COLO668 (cell line): Measurements from ENCODE around the gene LDLRAD3.

Experiments
- DNase-seq: peaks from one replicate; lab custom pipeline; 2025; ENCODE audit not compliant: unreplicated experiment; lab: John Stamatoyannopoulos, UW

LDLRAD3 gene

DNA sequence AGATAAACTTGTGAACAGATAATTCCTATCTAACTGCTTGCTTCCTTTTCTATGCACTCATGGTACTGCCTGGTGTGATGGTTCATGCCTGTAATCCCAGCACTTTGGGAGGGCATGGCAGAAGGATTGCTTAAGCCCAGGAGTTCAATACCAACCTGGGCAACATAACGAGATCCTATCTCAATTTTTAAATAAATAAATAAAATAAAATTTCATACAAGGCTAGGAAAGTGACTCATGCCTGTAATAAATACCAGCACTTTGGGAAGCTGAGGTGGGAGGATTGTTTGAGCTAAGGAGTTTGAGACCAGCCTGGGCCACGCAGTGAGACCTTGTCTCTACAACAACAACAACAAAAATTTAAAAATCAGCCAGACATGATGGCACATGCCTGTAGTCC, 178.8 kb downstream of the LDLRAD3 start:
- no peak for DNase-seq

DNA sequence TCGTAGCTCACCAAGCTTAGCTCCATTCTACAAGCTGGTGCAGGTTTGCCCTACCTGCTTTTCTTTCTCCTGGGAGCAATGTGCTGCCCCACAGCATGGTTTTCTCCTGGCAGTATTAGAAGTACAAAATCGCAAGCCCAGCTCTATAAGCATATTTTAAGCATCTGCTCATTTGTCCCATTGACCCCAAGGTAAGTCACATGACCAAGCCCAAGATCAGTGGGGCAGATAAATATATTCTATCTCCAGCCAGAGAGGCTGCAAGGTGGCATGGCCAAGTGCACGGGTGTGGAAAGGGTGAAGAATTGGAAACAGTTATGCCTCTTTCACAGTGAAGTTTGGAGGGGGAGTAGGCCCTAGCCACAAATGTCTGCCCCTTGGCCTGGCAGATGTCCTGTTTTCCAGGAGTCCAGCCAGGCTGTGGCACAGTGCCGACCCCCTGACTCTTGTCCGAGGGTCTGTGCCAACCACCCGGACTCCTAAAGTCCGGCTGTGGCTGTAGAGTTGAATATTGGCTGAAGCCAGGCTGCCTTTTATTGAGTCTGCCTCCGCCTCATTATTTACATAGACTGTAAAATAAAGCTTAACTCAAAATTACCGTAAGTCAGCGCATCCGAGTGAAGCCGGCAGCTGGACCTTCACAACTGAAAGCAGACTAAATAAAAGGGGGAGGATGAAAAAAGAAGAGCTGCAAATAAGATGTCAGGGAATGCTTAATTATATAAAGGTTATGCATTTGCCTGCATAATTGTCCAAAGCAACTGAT, 179.7 kb downstream of the LDLRAD3 start:
- peak; percentile 29 for DNase-seq

DNA sequence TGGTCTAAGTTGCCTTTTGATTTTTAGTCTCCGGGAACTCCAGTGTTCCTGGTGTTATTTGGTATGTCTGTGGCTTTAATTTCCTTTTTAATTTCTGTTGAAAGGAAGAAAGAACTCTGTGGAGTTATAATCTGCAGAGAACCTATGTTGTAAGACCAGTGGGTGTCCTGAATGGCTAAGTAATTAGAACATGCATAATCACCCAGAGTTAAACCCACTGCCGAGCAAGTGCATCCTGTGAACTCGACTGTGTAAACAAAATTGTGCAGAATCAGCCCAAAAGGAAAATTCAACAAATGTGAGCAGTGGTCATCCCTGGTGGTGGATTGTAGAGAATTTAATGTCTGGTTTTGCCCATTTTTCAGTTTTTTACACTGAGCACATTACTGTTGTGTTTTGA, 182.8 kb downstream of the LDLRAD3 start:
- no peak for DNase-seq

DNA sequence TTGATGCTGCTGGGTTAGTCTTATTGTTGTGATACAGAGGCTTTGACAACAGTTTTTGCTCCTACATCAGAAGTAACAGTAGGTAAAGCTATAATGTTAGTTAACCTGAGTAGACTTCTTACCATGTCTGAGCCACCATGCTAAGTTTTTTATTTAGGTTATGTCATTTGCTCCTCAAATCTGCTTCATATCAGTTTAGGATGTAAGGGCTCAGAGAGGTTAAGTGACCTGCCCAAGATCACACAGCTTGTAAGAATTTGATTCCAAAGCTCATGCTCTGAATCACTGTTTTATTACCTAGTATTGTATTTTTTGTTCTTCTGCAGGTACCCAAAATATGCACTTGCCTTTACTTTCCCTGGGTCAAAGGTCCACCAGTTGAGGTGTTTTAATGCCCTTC, 183.7 kb downstream of the LDLRAD3 start:
- DNase-seq = no peak

DNA sequence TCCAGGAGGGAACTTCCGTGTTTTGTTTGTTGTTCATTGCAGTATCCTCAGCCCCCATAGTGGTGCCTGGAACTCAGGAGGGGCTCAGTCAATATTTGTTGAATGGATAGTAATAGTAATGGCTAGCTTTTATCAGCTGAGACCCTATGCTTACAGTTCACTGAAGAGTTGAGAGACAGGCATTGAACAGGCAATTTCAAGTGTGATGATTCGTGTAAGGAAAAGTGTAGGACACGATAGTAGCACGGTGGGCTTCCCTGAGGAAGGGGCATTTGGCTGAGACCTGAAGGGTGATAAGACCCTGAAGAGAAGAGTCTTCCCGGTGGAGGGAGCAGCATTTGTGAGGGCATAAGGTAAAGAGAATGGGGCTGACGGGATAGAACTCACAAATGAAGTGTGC, 186.1 kb downstream of the LDLRAD3 start:
- DNase-seq = no peak

DNA sequence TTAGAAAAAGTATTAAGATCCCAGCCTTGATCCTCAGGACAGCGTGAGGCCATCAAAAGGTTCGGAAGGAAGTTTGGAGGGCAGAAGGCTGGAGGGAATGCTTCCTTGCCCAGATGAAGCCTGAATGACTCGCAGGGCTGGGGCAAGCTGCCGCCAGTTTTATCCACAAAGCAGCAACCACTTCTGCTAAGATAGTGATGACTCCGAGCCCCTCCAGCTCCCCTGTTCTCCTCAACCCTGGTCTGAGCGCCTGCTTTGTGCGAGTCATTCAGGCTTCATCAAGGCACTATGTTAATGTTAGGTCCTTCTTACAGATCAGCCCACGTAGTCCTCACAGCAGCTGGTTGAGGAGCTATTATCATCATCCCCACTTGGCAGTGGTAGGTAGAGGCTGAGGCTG, 186.5 kb downstream of the LDLRAD3 start:
- DNase-seq = no peak

DNA sequence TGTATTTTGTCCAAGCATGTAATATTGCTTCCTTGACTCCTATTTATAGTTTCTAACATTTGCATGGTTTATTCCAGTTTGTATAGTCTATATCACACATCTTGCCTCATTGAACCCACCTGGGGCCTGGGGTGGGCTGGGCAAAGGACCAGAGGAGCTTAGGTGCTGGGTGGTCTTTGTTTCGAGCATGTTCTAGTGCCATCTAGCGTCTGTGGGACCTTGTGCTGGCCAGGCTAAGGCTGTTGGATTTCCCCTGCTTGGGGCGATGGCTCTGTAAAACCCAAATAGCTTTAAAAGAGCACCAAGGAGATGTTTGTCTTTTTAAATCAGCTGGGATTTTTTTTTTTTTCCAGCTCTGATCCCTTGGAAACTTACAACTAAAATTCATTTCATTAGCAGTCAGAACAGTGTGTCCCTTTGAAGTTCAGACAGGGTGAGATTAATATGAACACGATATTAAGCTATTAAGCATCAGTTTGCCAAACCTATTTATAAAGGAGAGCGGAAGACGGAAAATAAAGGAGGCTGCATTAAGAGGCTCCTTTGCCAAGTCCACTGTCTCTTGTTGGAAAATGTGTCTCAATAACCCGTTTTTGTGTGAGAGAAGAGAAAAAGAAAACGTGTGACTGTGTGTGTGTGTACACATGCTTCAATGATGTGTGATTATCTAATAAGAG, 188.0 kb downstream of the LDLRAD3 start:
- DNase-seq = peak; percentile 42

DNA sequence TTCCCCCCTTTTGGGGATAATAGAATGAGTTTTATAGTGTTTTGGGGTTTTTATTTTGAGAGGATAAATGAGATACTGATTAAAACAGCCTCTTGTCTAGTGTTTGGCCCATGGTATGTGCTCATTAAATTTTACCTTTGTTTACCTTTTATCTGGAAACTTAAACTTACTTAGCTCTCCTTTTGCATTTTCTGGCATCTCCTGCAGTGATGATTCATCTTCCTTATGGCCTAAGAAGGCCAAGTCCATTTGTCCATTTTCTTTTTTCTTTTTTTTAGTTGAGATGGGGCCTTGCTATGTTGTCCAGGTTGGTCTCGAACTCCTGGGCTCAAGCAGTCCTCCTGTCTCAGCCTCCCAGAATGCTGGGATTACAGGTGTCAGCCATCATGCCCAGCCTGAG, 189.1 kb downstream of the LDLRAD3 start:
- DNase-seq = no peak

DNA sequence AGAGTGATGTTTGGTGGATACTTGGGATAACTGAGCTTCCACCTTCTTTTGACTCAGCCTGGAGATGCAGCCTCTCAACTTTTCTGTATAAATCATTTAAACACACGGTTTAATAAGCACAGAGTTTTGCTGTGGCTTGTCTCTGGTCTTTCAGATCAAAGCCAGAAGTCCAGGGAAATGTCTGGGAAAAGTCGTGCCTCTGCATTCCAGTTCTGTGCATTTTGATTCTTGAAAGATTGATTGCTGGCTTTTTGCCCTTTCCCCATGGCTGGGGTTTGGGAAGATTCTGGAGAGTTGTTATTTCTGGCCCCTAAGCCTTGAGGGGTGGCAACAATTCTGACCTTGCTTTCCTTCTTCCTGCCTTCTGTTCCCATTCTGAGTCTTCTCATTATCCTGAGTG, 191.2 kb downstream of the LDLRAD3 start:
- no peak for DNase-seq

DNA sequence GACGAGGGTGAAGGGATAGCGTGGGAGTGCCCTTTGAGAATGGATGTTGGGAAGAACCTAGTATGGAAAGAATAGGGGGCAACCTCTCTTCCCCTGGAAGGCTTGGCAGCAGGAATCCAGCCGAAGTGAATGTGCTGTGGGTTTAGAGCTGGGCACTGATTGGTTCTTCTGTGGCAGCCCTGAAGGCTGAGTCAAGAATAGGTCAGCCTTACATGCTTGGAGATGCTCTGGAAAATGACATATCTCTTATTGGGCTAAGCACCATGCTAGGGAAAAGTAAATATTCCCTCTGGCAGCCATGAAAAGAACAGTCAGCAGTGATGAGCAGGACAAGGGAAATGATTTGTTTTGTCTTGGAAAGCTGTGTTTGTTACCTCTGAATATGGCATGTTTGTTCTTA, 195.9 kb downstream of the LDLRAD3 start:
- no peak for DNase-seq

DNA sequence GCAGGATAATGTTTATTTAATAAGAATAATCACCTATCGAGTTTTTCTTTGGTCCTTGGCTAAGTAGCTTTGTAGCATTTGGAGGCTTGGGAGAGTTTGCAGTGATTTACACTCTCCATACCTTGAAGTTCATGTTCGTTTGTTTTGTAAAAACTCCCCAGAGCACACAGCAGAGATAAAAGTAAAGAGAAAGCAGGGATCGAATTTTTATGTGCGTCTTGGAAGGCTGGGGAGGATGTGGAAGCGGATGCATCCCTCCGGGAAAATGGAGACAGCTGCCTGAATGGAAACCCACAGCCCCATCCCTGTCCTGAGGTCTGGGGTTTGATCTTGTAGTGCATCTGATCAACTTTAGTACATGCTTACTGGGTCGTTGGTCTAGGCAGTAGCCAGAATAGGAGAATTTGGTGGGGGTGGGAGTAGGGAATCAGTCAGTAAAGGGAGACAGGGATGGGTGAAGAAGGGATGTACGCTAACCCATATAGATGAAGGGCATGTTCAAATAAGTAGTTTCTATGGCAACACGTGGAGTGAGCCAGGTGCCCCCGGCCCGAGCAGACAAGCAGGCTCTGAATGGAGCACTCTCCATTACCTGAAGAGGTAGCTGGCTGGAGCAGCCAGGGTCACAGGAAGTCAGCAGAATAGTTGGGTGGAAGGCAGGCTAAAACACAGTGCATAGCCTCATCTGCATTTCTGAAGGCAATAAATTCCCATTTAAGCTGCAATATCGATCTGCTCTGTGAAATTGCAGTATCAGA, 197.5 kb downstream of the LDLRAD3 start:
- no peak for DNase-seq

DNA sequence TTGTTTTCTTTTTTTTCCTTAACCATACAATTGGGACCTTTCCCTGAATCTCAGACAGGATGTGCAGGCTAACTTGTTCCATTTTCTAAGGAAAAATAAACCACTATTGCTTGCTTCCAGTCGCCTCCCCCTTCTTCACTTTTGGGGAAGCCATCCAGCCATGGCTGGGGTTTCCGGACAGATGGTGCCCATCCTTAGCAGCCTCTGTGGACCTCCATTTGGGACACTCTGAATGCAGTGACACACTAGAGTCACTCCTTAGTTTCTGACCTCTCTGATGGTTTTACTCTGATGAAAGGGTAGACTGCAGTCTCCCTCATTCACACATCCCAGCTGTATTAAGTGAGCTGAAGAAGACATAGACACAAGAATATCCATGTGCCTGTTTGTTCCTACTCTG, 198.1 kb downstream of the LDLRAD3 start:
- no peak for DNase-seq

DNA sequence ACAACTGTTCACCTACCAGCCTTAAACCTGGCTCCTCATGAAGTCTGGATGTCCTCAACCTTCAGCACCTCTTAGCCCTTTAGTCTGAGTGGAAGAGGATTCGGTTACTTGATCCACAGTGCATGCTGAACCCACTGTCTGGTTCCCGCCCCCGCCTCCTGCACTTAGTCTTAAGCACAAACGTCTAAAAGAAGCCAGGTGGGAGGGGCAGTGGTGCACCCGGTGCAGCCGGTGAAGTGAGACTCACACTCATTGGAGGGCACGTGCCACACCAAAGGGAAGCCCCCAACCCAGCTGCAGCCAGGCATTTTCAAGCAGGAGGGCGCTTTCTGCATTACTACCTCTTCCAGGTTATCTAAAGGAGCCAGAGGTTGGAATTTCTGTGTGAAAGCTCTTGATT, 198.6 kb downstream of the LDLRAD3 start:
- no peak for DNase-seq

DNA sequence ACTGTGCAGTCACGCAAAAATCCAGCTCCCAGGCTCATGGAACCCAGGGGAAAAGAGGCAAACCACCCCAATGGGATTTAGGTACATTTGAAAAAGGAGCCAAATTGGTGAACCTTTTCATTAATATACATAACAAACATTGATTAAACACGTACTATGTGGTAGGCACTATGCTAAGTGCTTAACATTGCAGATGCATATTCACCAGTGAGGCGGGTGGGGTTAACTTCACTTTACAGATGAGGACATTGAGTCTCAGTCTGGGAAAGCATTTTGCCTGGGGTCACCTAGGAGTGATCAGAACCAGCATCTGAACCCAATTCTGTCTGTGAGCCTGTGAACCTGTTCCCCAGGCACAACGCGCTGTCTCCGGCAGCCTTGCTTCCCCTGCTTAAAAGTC, 199.0 kb downstream of the LDLRAD3 start:
- DNase-seq = no peak

DNA sequence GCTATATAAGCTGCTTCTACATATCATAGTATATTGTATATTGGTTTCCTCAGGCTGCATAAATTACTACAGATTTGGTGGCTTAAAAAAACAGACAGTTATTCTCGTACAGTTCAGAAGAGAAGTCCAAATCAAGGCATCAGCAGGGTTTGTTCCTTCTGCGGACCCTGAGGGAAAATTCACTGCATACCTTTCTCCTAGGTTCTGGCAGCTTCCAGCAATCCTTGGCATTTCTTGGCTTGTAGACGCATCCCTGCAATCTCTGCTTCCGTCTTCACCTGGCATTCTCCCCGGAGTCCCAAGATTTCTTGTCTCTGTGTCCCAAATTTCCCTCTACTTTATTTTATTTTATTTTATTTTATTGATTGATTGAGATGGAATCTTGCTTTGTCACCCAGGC, 202.6 kb downstream of the LDLRAD3 start:
- no peak for DNase-seq

DNA sequence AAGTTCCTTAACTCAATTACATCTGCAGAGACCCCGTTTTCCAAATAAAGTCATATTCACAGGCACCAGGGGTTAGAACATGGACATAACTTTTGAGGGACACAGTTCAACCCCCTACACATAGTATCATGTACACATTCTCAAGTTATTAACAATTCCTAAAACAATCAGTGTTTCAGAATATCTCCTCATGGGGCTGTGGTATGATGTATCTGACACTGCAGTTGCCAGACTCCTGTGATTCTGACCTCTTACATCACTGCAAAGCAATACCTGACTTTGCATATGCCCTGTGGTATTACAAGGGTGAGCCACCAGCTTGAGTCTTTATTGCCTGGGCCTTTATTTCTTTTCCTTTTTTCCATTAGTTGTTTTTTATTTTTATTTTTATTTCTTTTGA, 203.6 kb downstream of the LDLRAD3 start:
- no peak for DNase-seq

DNA sequence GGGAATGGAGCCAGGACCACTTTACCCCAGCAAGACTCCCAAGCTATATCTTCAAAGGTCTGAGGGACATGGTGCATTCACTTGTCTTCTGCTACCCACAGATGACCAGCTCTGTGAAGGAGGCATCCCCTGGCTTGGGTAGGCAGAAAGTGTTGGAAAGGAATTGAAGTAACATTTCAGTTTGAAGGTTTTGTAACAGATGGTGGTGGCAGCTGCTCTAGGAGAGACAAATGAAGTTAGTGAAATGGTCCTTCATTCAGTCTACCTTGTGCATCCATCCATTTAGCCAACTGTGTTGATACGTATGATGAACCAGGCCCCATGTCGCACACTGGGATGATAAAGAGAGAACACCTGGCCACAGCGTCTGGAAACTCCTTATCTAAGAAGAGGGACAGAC, 204.8 kb downstream of the LDLRAD3 start:
- DNase-seq = no peak

DNA sequence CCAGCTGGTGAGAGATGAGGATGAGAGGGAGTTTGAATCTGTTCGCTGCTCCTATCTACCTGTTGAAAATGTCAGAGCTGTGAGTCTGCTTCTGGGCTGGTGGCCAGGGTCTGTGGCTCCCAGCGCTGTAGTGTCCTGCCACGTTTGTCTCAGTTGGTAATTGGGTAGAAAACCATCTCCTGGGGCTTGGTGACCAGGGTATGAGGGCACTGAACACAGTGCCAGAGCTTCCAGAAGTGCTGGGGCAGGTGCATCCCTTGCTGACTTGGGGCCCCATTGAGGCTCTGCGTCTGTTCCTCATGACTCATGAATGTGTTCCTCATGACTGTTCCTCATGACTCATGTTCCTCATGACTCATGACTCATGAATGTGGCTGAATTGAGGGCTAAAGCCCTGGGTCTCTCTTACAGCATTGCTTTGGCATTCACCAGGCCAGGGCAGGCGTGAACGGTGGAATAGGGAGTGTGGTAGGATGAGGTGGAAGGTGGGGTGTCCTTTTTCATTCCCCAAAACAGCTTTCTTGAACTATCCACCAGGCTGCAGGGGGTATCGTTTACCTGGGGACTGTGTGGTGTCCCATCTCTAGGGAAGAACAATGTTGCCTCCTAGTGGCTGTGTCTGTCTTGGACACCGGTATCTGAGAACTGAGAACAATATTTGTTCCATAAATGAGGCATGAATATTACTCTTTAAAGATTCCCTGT, 205.8 kb downstream of the LDLRAD3 start:
- DNase-seq = peak; percentile 63

DNA sequence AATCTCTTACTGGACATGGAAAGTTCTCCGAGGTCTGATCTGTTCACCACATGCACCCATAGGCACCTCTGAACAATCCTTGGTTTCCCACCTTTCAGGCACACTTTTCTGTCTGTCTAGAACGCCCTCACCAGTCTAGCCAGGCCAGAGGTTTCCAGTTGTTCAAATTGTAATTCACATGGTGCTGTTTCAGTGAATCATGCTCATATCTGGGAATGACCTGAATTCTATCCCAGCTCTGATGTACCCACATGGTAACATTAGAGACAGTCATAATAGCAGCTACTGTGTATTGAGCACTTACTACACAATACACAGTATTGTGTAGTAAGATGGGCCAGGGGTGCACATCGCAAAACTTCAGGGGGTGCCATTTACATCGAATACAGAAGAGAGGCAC, 207.1 kb downstream of the LDLRAD3 start:
- no peak for DNase-seq

DNA sequence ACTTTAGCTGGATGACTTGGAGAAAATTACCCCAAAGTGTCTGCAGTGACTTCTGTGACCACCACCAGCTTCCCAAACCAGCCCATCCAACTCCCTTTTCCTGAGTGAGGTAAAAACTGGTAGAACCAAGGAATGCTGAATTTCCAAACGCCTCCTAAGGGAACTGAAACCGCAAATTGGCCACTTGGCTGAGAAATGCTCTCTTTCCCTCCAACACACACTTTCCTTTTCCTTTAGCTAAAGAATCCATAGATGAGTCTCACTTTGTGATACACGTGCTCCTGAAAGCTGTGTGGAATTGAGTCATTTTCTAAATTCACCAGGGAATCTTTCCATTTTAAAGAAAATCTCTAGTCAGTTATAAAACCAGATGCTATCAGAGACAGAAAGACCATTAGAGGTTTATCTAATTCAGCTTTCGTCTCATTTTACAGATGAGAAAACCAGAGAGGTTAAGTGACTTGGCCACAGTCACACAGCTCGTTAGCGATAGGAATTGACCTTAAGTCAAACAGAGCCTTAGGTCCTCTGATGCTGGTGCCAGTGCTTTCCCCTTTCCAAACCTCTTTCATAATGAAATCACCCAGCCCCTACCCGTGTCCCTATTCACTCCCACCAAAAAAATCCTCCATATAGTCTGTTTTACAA, 208.2 kb downstream of the LDLRAD3 start:
- DNase-seq = no peak

DNA sequence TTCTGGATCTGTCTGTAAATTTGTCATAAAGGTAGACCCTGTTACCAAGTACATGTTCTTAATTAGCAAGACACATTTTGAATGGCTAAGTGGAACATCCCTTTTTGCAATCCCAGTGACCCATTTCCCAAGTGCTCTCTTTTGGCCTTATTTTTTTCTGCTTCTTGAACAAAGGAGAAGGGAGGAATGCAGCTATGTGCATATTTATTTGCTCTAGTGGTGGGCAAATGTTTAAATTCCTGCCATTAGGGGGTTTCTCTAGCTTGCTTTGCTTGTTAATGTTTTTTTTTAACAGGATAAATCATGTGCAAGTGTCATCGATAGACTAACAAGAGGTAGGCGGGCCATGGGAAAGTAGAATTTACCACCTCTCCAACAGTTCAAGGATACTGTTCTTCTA, 209.7 kb downstream of the LDLRAD3 start:
- DNase-seq = no peak
